K562 (cell line): ENCODE measurements around the gene OGT. TPM values are rescaled to one million over a fixed set of nuclear protein-coding genes. Genes with fewer than 3 reads are reported as not detected.

Experiments
- ATF7 ChIP-seq: fragments of 450-650 bp; IDR thresholded peaks from 2 replicates; pipeline ENCODE4 v1.7.1; 2014; ENCODE audit warnings: mild to moderate bottlenecking, moderate library complexity
- BMI1 ChIP-seq: fragments of 150-350 bp; IDR thresholded peaks from 2 replicates; pipeline ENCODE4 v1.6.1; 2014; ENCODE audit warnings: low read length
- BRF1 ChIP-seq: IDR thresholded peaks from 3 replicates; pipeline ENCODE4 v1.6.1; 2011; ENCODE audit warnings: borderline replicate concordance, mild to moderate bottlenecking; ENCODE audit not compliant: insufficient read length; ENCODE audit errors: extremely low read depth
- ETV6 ChIP-seq, 3 experiments: fragments of 150-350 bp in 1 of 3; sonication (generic) in 1 of 3; formaldehyde crosslinking in 1 of 3; IDR thresholded peaks; 2 replicates each; pipeline versions ENCODE4 v1.6.1 to v1.8.0; 2014 to 2022; ENCODE audit warnings: borderline replicate concordance in 2 of 3, low read depth in 2 of 3, antibody characterized with exemption in 1 of 3, low read length in 1 of 3, mild to moderate bottlenecking in 1 of 3, missing genetic modification reagents in 1 of 3
- HMGN3 ChIP-seq: IDR thresholded peaks from 2 replicates; pipeline ENCODE4 v1.6.1; 2011; ENCODE audit warnings: borderline replicate concordance, low read depth, mild to moderate bottlenecking, mixed read lengths, low read length; ENCODE audit not compliant: insufficient read length; ENCODE audit errors: extremely low read depth
- LARP7 ChIP-seq: fragments of 450-650 bp; IDR thresholded peaks from 2 replicates; pipeline ENCODE4 v1.6.1; 2016
- MTF1 ChIP-seq: fragments of 250-450 bp; sonication (Bioruptor Pico); IDR thresholded peaks from 2 replicates; pipeline ENCODE4 v1.9.0; 2021; ENCODE audit warnings: moderate library complexity, mild to moderate bottlenecking, inconsistent platforms, borderline replicate concordance
- PCBP2 ChIP-seq: fragments of 200-400 bp; formaldehyde crosslinking; IDR thresholded peaks from 2 replicates; pipeline ENCODE4 v1.6.1; 2018; ENCODE audit warnings: low read length, low read depth, mild to moderate bottlenecking, moderate library complexity; ENCODE audit not compliant: poor library complexity, severe bottlenecking
- PHTF2 ChIP-seq: fragments of 250-450 bp; sonication (Bioruptor Pico); IDR thresholded peaks from 2 replicates; pipeline ENCODE4 v1.5.0; 2021; ENCODE audit warnings: mild to moderate bottlenecking
- PTTG1 ChIP-seq: fragments of 450-650 bp; IDR thresholded peaks from 2 replicates; pipeline ENCODE4 v1.6.1; 2016; ENCODE audit warnings: low read depth, mild to moderate bottlenecking, missing genetic modification characterization, missing compliant biosample characterization
- RUNX1 ChIP-seq: sonication (generic); IDR thresholded peaks from 2 replicates; pipeline ENCODE4 v1.6.1; 2016; ENCODE audit warnings: antibody characterized with exemption, low read depth
- SMARCB1 ChIP-seq: IDR thresholded peaks from 2 replicates; pipeline ENCODE4 v1.6.1; 2011; ENCODE audit warnings: improper control_type of control experiment, low read depth; ENCODE audit not compliant: insufficient read length
- SREBF1 ChIP-seq: fragments of 150-350 bp; IDR thresholded peaks from 2 replicates; pipeline ENCODE4 v1.6.1; 2014; ENCODE audit warnings: antibody characterized with exemption, low read depth, low read length, borderline replicate concordance
- SRSF3 ChIP-seq: fragments of 200-400 bp; formaldehyde crosslinking; IDR thresholded peaks from 2 replicates; pipeline ENCODE4 v1.6.1; 2016; ENCODE audit warnings: mild to moderate bottlenecking, low read length, moderate library complexity; ENCODE audit not compliant: insufficient read depth
- U2AF2 ChIP-seq: fragments of 200-400 bp; formaldehyde crosslinking; optimal IDR thresholded peaks from 2 replicates; pipeline ENCODE3; 2017; ENCODE audit warnings: low read depth, mild to moderate bottlenecking, low read length
- YBX1 ChIP-seq: fragments of 450-650 bp; IDR thresholded peaks from 2 replicates; pipeline ENCODE4 v1.7.1; 2016; ENCODE audit warnings: mild to moderate bottlenecking
- ZNF197 ChIP-seq: fragments of 200-800 bp; sonication (Bioruptor generic); IDR thresholded peaks from 2 replicates; pipeline ENCODE4 v1.6.1; 2016; ENCODE audit warnings: low read depth, missing genetic modification characterization, missing compliant biosample characterization
- ZNF224 ChIP-seq: sonication (generic); formaldehyde crosslinking; IDR thresholded peaks from 2 replicates; pipeline ENCODE4 v1.8.0; 2022; ENCODE audit warnings: mild to moderate bottlenecking, missing genetic modification reagents
- ZNF384 ChIP-seq: IDR thresholded peaks from 2 replicates; pipeline ENCODE4 v1.6.1; 2012; ENCODE audit warnings: low read depth, low read length, improper control_type of control experiment
- ZNF644 ChIP-seq: fragments of 200-800 bp; sonication (Bioruptor generic); IDR thresholded peaks from 2 replicates; pipeline ENCODE4 v1.6.1; 2016; ENCODE audit warnings: low read depth, missing genetic modification characterization, missing compliant biosample characterization
- ZNF780A ChIP-seq: fragments of 250-450 bp; sonication (Bioruptor Pico); IDR thresholded peaks from 2 replicates; pipeline ENCODE4 v1.5.0; 2021; ENCODE audit warnings: mild to moderate bottlenecking
- polyA plus RNA-seq, 8 experiments: library from polyadenylated mRNA; depleted of rRNA in 4 of 8; stranded (reverse) in 5 of 8; unstranded in 3 of 8; fragments of >200 nt; fragmentation: Nextera tagmentation in 2 of 8; fragmentation: Illumina TruSeq in 1 of 8; extraction: Ambion mirVana in 2 of 8; extraction: Trizol in 1 of 8; gene quantifications; 2 replicates each; pipeline versions ENCODE4 v1.2.1 to v1.2.3, GENCODE V29; 2011 to 2014; ENCODE audit warnings: inconsistent platforms in 1 of 8, missing spikeins in 1 of 8
- total RNA-seq, 7 experiments: library from RNA; depleted of rRNA in 6 of 7; stranded (reverse); fragments of >200 nt in 6 of 7; fragmentation: Illumina TruSeq in 2 of 7; extraction: Trizol in 2 of 7; gene quantifications; 2 replicates each; pipeline versions ENCODE4 v1.2.1 to v1.2.3, GENCODE V29; 2011 to 2021; ENCODE audit warnings: low replicate concordance in 1 of 7
- TF ChIP-seq, protein P1 (sequence below): IDR thresholded peaks from 2 replicates; pipeline ENCODE4 v1.6.1; 2012; ENCODE audit warnings: low read depth, low read length, improper control_type of control experiment, borderline replicate concordance
- TF ChIP-seq, protein P2 (sequence below): fragments of 250-450 bp; sonication (Bioruptor Pico); IDR thresholded peaks from 2 replicates; pipeline ENCODE4 v1.8.0; 2022; ENCODE audit warnings: moderate library complexity, mild to moderate bottlenecking, inconsistent platforms
- TF ChIP-seq, protein P3 (sequence below): fragments of 250-450 bp; sonication (Bioruptor Pico); IDR thresholded peaks from 2 replicates; pipeline ENCODE4 v1.9.0; 2021; ENCODE audit warnings: mild to moderate bottlenecking
- TF ChIP-seq, protein P4 (sequence below): fragments of 250-450 bp; sonication (Bioruptor Pico); IDR thresholded peaks from 2 replicates; pipeline ENCODE4 v1.8.0; 2022; ENCODE audit warnings: inconsistent platforms, mild to moderate bottlenecking, moderate library complexity, borderline replicate concordance

OGT gene
- total and polyA plus RNA-seq, 9 of the 15 experiments (the other 6 are each of a cell fraction or from before 2014, with no cell fraction given) = 38.9 to 347 (median 117) TPM

DNA sequence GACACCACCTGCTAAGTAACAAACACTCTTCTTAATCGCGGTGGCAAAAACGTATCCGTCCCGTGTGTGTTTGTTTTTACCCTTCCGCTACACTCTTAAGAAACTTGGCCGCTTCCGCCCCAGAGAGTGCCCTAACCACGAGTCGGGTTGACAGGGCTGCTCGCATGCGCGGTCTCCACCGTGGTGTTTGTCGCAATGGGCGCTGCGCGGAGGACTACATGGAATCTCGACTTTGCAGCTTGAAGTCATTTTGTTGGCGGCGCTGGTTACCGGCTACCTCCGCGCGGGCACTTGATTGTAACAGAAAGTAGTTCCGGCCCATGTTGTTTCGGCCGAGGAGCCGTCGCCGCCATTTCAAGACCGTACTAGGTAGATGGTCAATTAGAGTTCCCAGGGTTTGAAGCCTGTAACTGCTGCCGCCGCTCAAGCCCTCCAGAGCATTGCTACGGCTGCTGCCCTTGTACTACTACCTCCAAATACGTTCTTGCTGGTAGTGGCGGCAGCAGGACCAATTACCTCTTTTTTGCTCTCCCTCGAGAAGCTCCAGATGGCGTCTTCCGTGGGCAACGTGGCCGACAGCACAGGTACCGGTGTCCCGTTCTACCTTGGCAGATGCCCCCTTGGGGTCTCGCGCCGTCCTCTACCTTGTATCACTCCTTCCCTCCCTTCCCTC lies at the start of gene OGT (continued):
- TF ChIP-seq HMGN3 (peak; percentile 64), YBX1 (no peak), PHTF2 (CRISPR knock-in tag) (no peak), BRF1 (no peak), SMARCB1 (no peak), ATF7 (peak; percentile 90), PCBP2 (no peak), SRSF3 (no peak), ETV6 (IDR thresholded peaks at IDR 0.05; ENCODE audit: borderline replicate concordance in 1 of 2, low read depth in 2 of 2, low read length in 1 of 2) (peak in 1 of 2 experiments; percentile 13; a peak in 1 of 4 replicates), ETV6 (CRISPR knock-in tag; IDR thresholded peaks at IDR 0.05; ENCODE audit: borderline replicate concordance) (no peak), U2AF2 (no peak), ZNF197 (CRISPR knock-in tag) (peak; percentile 54; the same call in 1 of the 2 replicates), LARP7 (no peak), RUNX1 (no peak), ZNF384 (0 out of 2 replicates have a peak, but pooled peaks have one; percentile 20), MTF1 (CRISPR knock-in tag) (no peak), BMI1 (no peak), ZNF224 (CRISPR knock-in tag) (no peak), PTTG1 (no peak), ZNF780A (CRISPR knock-in tag) (no peak), ZNF644 (tag) (no peak), SREBF1 (no peak)
- TF ChIP-seq, protein P1, sequence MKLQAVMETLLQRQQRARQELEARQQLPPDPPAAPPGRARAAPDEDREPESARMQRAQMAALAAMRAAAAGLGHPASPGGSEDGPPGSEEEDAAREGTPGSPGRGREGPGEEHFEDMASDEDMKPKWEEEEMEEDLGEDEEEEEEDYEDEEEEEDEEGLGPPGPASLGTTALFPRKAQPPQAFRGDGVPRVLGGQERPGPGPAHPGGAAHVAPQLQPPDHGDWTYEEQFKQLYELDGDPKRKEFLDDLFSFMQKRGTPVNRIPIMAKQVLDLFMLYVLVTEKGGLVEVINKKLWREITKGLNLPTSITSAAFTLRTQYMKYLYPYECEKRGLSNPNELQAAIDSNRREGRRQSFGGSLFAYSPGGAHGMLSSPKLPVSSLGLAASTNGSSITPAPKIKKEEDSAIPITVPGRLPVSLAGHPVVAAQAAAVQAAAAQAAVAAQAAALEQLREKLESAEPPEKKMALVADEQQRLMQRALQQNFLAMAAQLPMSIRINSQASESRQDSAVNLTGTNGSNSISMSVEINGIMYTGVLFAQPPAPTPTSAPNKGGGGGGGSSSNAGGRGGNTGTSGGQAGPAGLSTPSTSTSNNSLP = peak; percentile 93; the same call in 1 of the 2 replicates
- TF ChIP-seq, protein P2, sequence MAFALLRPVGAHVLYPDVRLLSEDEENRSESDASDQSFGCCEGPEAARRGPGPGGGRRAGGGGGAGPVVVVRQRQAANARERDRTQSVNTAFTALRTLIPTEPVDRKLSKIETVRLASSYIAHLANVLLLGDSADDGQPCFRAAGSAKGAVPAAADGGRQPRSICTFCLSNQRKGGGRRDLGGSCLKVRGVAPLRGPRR (CRISPR knock-in tag) = no peak
- TF ChIP-seq, protein P3, sequence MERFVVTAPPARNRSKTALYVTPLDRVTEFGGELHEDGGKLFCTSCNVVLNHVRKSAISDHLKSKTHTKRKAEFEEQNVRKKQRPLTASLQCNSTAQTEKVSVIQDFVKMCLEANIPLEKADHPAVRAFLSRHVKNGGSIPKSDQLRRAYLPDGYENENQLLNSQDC (CRISPR knock-in tag) = no peak
- TF ChIP-seq, protein P4, sequence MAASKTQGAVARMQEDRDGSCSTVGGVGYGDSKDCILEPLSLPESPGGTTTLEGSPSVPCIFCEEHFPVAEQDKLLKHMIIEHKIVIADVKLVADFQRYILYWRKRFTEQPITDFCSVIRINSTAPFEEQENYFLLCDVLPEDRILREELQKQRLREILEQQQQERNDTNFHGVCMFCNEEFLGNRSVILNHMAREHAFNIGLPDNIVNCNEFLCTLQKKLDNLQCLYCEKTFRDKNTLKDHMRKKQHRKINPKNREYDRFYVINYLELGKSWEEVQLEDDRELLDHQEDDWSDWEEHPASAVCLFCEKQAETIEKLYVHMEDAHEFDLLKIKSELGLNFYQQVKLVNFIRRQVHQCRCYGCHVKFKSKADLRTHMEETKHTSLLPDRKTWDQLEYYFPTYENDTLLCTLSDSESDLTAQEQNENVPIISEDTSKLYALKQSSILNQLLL (CRISPR knock-in tag) = no peak
